GM19455 (cell line): ENCODE data around the gene PFN1.

Source experiments
- ATAC-seq: cut with Tn5 transposase; IDR thresholded peaks from one replicate; pipeline ENCODE4 v1.9.1; 2021; ENCODE audit not compliant: unreplicated experiment

The PFN1 gene

GRCh38 chr17:4897198-4897687, 51.1 kb downstream of the PFN1 start:
- ATAC-seq = no peak

GRCh38 chr17:4896332-4897197, 51.8 kb downstream of the PFN1 start:
- no peak for ATAC-seq

- ATAC-seq = no peak
Measured at GRCh38 chr17:4895657-4896331, 52.5 kb downstream of the PFN1 start.
